ENCODE data around the gene ZNF311. TPM values are rescaled to one million over a fixed set of nuclear protein-coding genes. Genes with fewer than 3 reads are reported as not detected.
"Not testable (repeated sequence)": the region's sequence is repeated elsewhere in the genome, so short reads cannot be mapped to it uniquely, and the experiment has no call there.

ZNF311 gene
- total RNA-seq, 1 donor from 2014 or later, result 1.5 TPM

GRCh38 chr6:28953585-28954258, 51.4 kb downstream of the ZNF311 start:
- no peak for DNase-seq

GRCh38 chr6:28953039-28953584, 52.0 kb downstream of the ZNF311 start:
- no peak for DNase-seq

GRCh38 chr6:28949656-28950195, 55.4 kb downstream of the ZNF311 start:
- not testable (repeated sequence) for DNase-seq

GRCh38 chr6:28948782-28949486, 56.2 kb downstream of the ZNF311 start:
- no peak for DNase-seq

- no peak for DNase-seq
Measured at GRCh38 chr6:28947831-28948270, 57.3 kb downstream of the ZNF311 start.

- DNase-seq, result no peak
Measured at GRCh38 chr6:28947067-28947765, 57.9 kb downstream of the ZNF311 start.

- no peak for DNase-seq
Measured at GRCh38 chr6:28945349-28945748, 59.8 kb downstream of the ZNF311 start.

Small RNA genes lying within 50 kb of the gene (small RNA-seq; reads per million reads assigned to genes)
- gene RN7SL471P (ENCODE audit: low replicate concordance), result not detected

Other genes starting within 250 kb of the ZNF311 start
- gene TRIM27, start 81.3 kb downstream of the ZNF311 start, total RNA-seq, result 48.0 TPM
- gene OR2W1, start 39.9 kb upstream of the ZNF311 start, total RNA-seq, result not detected
- not detected for gene OR2B3, start 82.0 kb upstream of the ZNF311 start, total RNA-seq
- gene OR2J1, start 94.2 kb upstream of the ZNF311 start, total RNA-seq, result not detected
- not detected for gene OR2J3, start 102.7 kb upstream of the ZNF311 start, total RNA-seq
- gene OR2J2, start 165.6 kb upstream of the ZNF311 start, total RNA-seq, result not detected